Measurements from ENCODE around the gene RITA1.
A peak's percentile ranks its signal among the peaks of the same experiment; 100 is the strongest.

DNA sequence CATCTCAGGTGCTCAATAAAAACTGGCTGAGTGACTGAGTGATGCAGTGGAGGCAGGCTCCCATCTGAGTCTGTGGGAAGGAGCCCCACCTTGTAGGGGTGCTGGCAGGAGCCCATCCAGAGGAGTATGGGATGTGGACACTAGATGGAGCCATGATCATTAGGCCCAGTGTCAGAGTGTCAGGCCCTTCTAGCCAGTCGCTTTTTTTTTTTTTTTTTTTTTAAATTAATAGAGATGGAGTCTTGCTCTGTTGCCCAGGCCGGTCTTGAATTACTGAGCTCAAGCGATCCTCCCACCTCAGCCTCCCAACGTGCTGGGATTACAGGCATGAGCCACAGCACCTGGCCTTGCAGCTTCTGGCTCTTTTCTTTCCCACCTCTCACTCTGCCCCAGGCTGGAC lies 11.5 kb downstream of the RITA1 start:
- TF ChIP-seq RAD21 (IDR thresholded peaks at IDR 0.05) (peak; percentile 92 to 93), TAF1 (conservative IDR thresholded peaks at IDR 0.05) (no peak), JUND (IDR thresholded peaks at IDR 0.05) (no peak)
- TF ChIP-seq, protein P1, sequence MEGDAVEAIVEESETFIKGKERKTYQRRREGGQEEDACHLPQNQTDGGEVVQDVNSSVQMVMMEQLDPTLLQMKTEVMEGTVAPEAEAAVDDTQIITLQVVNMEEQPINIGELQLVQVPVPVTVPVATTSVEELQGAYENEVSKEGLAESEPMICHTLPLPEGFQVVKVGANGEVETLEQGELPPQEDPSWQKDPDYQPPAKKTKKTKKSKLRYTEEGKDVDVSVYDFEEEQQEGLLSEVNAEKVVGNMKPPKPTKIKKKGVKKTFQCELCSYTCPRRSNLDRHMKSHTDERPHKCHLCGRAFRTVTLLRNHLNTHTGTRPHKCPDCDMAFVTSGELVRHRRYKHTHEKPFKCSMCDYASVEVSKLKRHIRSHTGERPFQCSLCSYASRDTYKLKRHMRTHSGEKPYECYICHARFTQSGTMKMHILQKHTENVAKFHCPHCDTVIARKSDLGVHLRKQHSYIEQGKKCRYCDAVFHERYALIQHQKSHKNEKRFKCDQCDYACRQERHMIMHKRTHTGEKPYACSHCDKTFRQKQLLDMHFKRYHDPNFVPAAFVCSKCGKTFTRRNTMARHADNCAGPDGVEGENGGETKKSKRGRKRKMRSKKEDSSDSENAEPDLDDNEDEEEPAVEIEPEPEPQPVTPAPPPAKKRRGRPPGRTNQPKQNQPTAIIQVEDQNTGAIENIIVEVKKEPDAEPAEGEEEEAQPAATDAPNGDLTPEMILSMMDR (IDR thresholded peaks at IDR 0.05; ENCODE audit: low read depth, low read length, missing input control) = peak; percentile 75
